CD4-positive, alpha-beta T cell (primary cell): ENCODE results near the gene IGF1R. TPM values are rescaled to one million over a fixed set of nuclear protein-coding genes. Genes with fewer than 3 reads are reported as not detected.

Experiments
- ATAC-seq: fragments of 200-7000 bp; cut with Tn5 transposase; one replicate; pipeline ENCODE4 v1.10.0; 2022; ENCODE audit warnings: mild to moderate bottlenecking; ENCODE audit not compliant: poor library complexity
- CTCF ChIA-PET: fragments of 350-600 bp; sonication (Branson Sonifier 250); formaldehyde crosslinking; loops from one replicate; lab custom pipeline; 2021; ENCODE audit warnings: antibody characterized with exemption, inconsistent platforms; lab: Charles Lee
- POLR2A ChIA-PET: fragments of 350-600 bp; sonication (Branson Sonifier 250); formaldehyde crosslinking; loops from one replicate; lab custom pipeline; 2021; ENCODE audit warnings: antibody characterized with exemption, inconsistent platforms; lab: Charles Lee
- DNase-seq, 14 experiments: peaks; one replicate each; pipeline ENCODE4 v3.0.0-alpha.2; 2013 to 2020; ENCODE audit warnings: mixed read lengths in 2 of 14
- H3K27ac ChIP-seq, 2 donors: one replicate each; pipeline versions ENCODE4 v1.5.1 to v1.7.0; 2013; ENCODE audit warnings: low read length in 2 of 2, low read depth in 1 of 2, mild to moderate bottlenecking in 1 of 2
- H3K27me3 ChIP-seq, 2 experiments: 1 replicate in 1 of 2; 2 replicates in 1 of 2; pipeline versions ENCODE4 v1.6.1 to v1.7.0; 2013; ENCODE audit warnings: low read length in 2 of 2, control low read depth in 1 of 2, mild to moderate bottlenecking in 1 of 2, moderate library complexity in 1 of 2; ENCODE audit not compliant: insufficient read depth in 2 of 2, control insufficient read depth in 1 of 2
- H3K36me3 ChIP-seq: one replicate; pipeline ENCODE4 v1.6.1; 2013; ENCODE audit warnings: low read length, control low read depth; ENCODE audit not compliant: insufficient read depth
- H3K4me1 ChIP-seq: one replicate; pipeline ENCODE4 v1.6.1; 2013; ENCODE audit warnings: low read length, control low read depth; ENCODE audit not compliant: insufficient read depth
- H3K4me3 ChIP-seq: one replicate; pipeline ENCODE4 v1.5.1; 2013; ENCODE audit warnings: mild to moderate bottlenecking, low read length, moderate library complexity
- H3K9me3 ChIP-seq, 2 experiments: 1 replicate in 1 of 2; 2 replicates in 1 of 2; pipeline versions ENCODE4 v1.6.1 to v1.7.0; 2013; ENCODE audit warnings: low read length in 2 of 2, mild to moderate bottlenecking in 2 of 2, control low read depth in 1 of 2, moderate library complexity in 1 of 2; ENCODE audit not compliant: control insufficient read depth in 1 of 2, insufficient read depth in 1 of 2
- H3K27ac Mint-ChIP-seq: one replicate; pipeline ENCODE4 v1.8.0; 2020; ENCODE audit warnings: mixed read lengths
- H3K27me3 Mint-ChIP-seq: one replicate; pipeline ENCODE4 v1.8.0; 2021; ENCODE audit warnings: mixed read lengths
- H3K36me3 Mint-ChIP-seq: one replicate; pipeline ENCODE4 v1.8.0; 2021; ENCODE audit warnings: low read depth, mixed read lengths
- H3K4me1 Mint-ChIP-seq: one replicate; pipeline ENCODE4 v1.8.0; 2021; ENCODE audit warnings: low read depth, mixed read lengths
- H3K4me3 Mint-ChIP-seq: one replicate; pipeline ENCODE4 v1.8.0; 2020; ENCODE audit warnings: mild to moderate bottlenecking, mixed read lengths
- H3K9me3 Mint-ChIP-seq: one replicate; pipeline ENCODE4 v1.8.0; 2020; ENCODE audit warnings: mixed read lengths
- intact Hi-C, 2 experiments: fragments of 100-400 bp; cut with DNase I in 1 of 2; cut with micrococcal nuclease in 1 of 2; formaldehyde crosslinking; loops; one replicate each; pipeline versions ENCODE4 v1.15.1 to v1.9.0; 2023 to 2025; cut with DNase I, micrococcal nuclease
- total RNA-seq, 174 experiments: library from RNA in 2 of 174; stranded (reverse) in 2 of 174; gene quantifications; one replicate each; pipeline ENCODE4 v1.2.3 and lab custom pipeline; 2021 to 2026
- TF ChIP-seq, protein P1 (sequence below): fragments of 200-600 bp; IDR thresholded peaks from one replicate; pipeline ENCODE4 v1.8.0; 2022; ENCODE audit warnings: antibody characterized with exemption, mild to moderate bottlenecking

The IGF1R gene
- total RNA-seq, 2 experiments from 2014 or later, result 39.2 to 40.3 TPM

DNA sequence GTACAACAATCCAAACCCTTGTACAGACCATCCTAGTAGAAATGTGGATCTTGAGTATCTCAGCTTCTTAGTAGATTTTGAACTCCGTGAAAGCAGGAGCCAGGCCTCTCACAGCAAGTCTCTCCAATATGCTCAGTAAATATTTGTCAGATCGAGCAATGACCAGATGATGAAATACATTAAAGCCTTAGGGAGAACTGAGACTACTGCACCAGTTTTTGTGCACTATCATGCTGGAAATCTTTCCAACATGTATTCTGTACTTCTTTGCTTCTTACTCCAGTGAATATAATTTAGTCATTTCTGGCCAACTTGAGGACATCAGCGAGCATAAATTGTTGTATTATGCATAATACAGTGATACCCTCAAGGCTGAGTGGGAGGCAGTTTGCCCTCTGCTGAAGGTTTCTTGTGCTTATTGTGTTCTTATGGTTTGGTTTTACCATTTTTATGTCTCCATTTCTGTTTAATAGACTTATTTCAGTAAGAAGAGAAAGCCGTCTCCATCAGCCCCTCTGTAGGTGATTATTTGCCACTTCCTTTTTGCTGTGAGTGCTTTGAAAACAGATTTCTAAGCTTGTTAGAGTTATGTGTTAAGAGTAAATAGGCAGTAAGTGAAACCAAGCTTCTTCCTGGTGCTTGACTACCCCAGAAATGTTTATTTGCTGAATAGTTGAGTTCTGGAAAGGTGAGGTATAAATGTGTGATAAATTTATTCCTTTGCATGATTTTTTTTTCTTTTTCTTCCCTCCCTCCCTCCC, 212.1 kb downstream of the IGF1R start:
- H3K36me3 Mint-ChIP-seq, result no peaks in the 10 kb centered on the region
- H3K27ac ChIP-seq, result peak overlapping the region in 1 of 2 donors; percentile 49
- intact Hi-C loops, result no loop called here
- peaks cover 21% of the 10 kb centered on the region for H3K4me1 ChIP-seq
- peaks cover 66% of the 10 kb centered on the region for H3K4me1 Mint-ChIP-seq
- DNase-seq (peak in 2 of 14 experiments; percentile 11 to 43), ATAC-seq (peak; percentile 35)
- no peaks in the 10 kb centered on the region for H3K27me3 Mint-ChIP-seq
- no peaks in the 10 kb centered on the region for H3K27me3 ChIP-seq
- ChIA-PET POLR2A (interaction anchor here (0.6 to 1.5 kb wide), 3 partner anchors 10 to 213 kb away, joined by 4 to 6 read pairs (median 4); no protein-coding TSS in a partner anchor), CTCF (no interaction called here)
- H3K4me3 Mint-ChIP-seq, result peak overlapping the region; percentile 17
- no peaks in the 10 kb centered on the region for H3K9me3 ChIP-seq
- TF ChIP-seq, protein P1, sequence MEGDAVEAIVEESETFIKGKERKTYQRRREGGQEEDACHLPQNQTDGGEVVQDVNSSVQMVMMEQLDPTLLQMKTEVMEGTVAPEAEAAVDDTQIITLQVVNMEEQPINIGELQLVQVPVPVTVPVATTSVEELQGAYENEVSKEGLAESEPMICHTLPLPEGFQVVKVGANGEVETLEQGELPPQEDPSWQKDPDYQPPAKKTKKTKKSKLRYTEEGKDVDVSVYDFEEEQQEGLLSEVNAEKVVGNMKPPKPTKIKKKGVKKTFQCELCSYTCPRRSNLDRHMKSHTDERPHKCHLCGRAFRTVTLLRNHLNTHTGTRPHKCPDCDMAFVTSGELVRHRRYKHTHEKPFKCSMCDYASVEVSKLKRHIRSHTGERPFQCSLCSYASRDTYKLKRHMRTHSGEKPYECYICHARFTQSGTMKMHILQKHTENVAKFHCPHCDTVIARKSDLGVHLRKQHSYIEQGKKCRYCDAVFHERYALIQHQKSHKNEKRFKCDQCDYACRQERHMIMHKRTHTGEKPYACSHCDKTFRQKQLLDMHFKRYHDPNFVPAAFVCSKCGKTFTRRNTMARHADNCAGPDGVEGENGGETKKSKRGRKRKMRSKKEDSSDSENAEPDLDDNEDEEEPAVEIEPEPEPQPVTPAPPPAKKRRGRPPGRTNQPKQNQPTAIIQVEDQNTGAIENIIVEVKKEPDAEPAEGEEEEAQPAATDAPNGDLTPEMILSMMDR, result no peak
- peak overlapping the region; percentile 72 for H3K27ac Mint-ChIP-seq
- H3K36me3 ChIP-seq, result no peaks in the 10 kb centered on the region
- no peaks in the 10 kb centered on the region for H3K9me3 Mint-ChIP-seq
- H3K4me3 ChIP-seq, result no peak overlapping the region

DNA sequence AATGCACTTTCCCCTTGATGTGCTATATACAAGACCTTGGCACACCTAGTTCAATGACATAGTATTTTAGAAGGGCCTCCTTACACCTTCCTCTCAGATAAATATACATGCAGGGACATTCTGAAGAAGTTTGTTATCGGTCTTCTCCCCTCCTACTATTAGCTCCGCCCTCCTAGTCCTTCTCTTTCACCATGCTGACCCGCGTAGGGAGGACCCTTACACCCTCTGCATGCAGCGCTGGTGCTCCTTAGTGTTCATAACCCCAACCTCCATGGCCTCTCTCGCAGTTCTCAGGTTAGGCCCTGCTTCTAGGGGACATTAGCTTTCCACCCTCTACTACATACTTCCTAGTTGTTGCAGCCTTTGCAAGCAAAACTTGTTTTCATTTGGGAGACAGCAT, 212.8 kb downstream of the IGF1R start:
- ChIA-PET POLR2A (interaction anchor here (0.6 to 1.1 kb wide), 2 partner anchors 209 to 214 kb away, joined by 4 read pairs; no protein-coding TSS in a partner anchor), CTCF (no interaction called here)
- H3K27me3 Mint-ChIP-seq, result no peaks in the 10 kb centered on the region
- peaks cover 6% of the 10 kb centered on the region for H3K36me3 Mint-ChIP-seq
- Histone ChIP-seq H3K4me3 (no peak overlapping the region), H3K27me3 (no peaks in the 10 kb centered on the region), H3K9me3 (no peaks in the 10 kb centered on the region), H3K36me3 (no peaks in the 10 kb centered on the region), H3K27ac (no peak overlapping the region), H3K4me1 (peaks cover 26% of the 10 kb centered on the region)
- TF ChIP-seq, protein P1, result no peak
- peak overlapping the region; percentile 65 for H3K4me3 Mint-ChIP-seq
- H3K4me1 Mint-ChIP-seq, result peaks cover 68% of the 10 kb centered on the region
- peak overlapping the region; percentile 72 for H3K27ac Mint-ChIP-seq
- intact Hi-C loops, result no loop called here
- ATAC-seq (no peak), DNase-seq (no peak)
- H3K9me3 Mint-ChIP-seq, result no peaks in the 10 kb centered on the region

DNA sequence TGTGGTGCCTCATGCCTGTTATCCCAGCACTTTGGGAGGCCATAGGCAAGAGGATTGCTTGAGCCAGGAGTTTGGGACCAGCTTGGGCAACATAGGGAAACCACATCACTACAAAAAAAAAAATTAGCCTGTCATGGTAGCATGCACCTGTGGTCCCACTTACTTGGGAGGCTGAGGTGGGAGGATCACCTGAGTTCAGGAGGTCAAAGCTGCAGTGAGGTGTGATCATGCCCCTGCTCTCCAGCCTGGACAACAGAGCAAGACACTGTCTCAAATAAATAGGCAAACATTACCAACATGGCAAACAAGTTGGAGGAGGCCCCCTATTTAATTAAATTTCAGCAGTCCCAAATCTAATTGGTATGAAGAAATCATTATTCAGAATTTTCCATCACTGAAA, 215.6 kb downstream of the IGF1R start:
- Mint-ChIP-seq H3K4me1 (peaks cover 59% of the 10 kb centered on the region), H3K27ac (no peak overlapping the region), H3K9me3 (no peaks in the 10 kb centered on the region), H3K4me3 (no peak overlapping the region), H3K27me3 (no peaks in the 10 kb centered on the region), H3K36me3 (peaks cover 7% of the 10 kb centered on the region)
- no peaks in the 10 kb centered on the region for H3K9me3 ChIP-seq
- ChIA-PET CTCF (interaction anchor here (0.9 kb wide), 1 partner anchor 13 kb away, joined by 4 read pairs; no protein-coding TSS in a partner anchor), POLR2A (interaction anchor here (0.6 kb wide), 1 partner anchor 173 kb away, joined by 4 read pairs; no protein-coding TSS in a partner anchor)
- no peak overlapping the region for H3K4me3 ChIP-seq
- H3K27me3 ChIP-seq, result no peaks in the 10 kb centered on the region
- ATAC-seq, result no peak
- H3K27ac ChIP-seq, result no peak overlapping the region
- intact Hi-C loops, result no loop called here
- peaks cover 30% of the 10 kb centered on the region for H3K4me1 ChIP-seq
- no peak for DNase-seq
- TF ChIP-seq, protein P1, result no peak
- no peaks in the 10 kb centered on the region for H3K36me3 ChIP-seq
